Adrenal gland (tissue), 12 donors: Measurements from ENCODE around the gene IQCE. TPM values are rescaled to one million over a fixed set of nuclear protein-coding genes. Genes with fewer than 3 reads are reported as not detected.

Experiments used
- DNase-seq, 7 donors: peaks; one replicate each; pipeline ENCODE4 v3.0.0-alpha.2; 2019 to 2020
- H3K27ac ChIP-seq, 5 donors: fragments of 200-600 bp; sonication (generic) in 4 of 5; 1 replicate in 3 of 5; 2 replicates in 2 of 5; pipeline versions ENCODE4 v1.5.1 to v1.8.0; 2016 to 2020; ENCODE audit warnings: mild to moderate bottlenecking in 1 of 5
- H3K27me3 ChIP-seq: fragments of 200-600 bp; 2 replicates; pipeline ENCODE4 v1.8.0; 2021
- H3K36me3 ChIP-seq, 2 donors: fragments of 200-600 bp; replicated peaks in 1 of 2; 1 replicate in 1 of 2; 2 replicates in 1 of 2; pipeline versions ENCODE4 v1.5.1 to v1.8.0; 2018 to 2022
- H3K4me1 ChIP-seq, 2 donors: fragments of 200-600 bp; replicated peaks in 1 of 2; 1 replicate in 1 of 2; 2 replicates in 1 of 2; pipeline versions ENCODE4 v1.5.1 to v1.8.0; 2018 to 2021
- H3K4me3 ChIP-seq, 4 donors: fragments of 200-600 bp; sonication (generic) in 3 of 4; one replicate each; pipeline ENCODE4 v1.5.1; 2016 to 2018
- H3K9me3 ChIP-seq, 3 donors: fragments of 200-600 bp; sonication (generic) in 1 of 3; replicated peaks in 1 of 3; 1 replicate in 2 of 3; 2 replicates in 1 of 3; pipeline versions ENCODE4 v1.5.1 to v1.8.0; 2016 to 2021
- CTCF ChIP-seq, 6 experiments: fragments of 450-650 bp in 4 of 6; fragments of 200-600 bp in 2 of 6; sonication (generic) in 1 of 6; IDR thresholded peaks; 1 replicate in 5 of 6; 2 replicates in 1 of 6; pipeline versions ENCODE4 v1.5.1 to v1.8.0; 2016 to 2021; ENCODE audit warnings: antibody characterized with exemption in 6 of 6, mild to moderate bottlenecking in 2 of 6, moderate library complexity in 1 of 6
- POLR2A ChIP-seq, 2 donors: fragments of 450-650 bp; IDR thresholded peaks; one replicate each; pipeline ENCODE4 v1.6.1; 2017; ENCODE audit warnings: antibody characterized with exemption in 2 of 2, mild to moderate bottlenecking in 2 of 2, moderate library complexity in 1 of 2
- WGBS, 4 donors: extraction: QIAGEN DNeasy Blood & Tissue Kit in 2 of 4; methylation state at CpG; one replicate each; pipeline versions ENCODE4 v1.1.5 to v1.1.7; 2013 to 2017; 5-methylcytosine and 5-hydroxymethylcytosine counted together
- intact Hi-C, 2 donors: fragments of 100-400 bp; cut with DNase I; formaldehyde crosslinking; loops; one replicate each; pipeline versions ENCODE4 v1.14.1 to v1.15.0; 2022 to 2023
- polyA plus RNA-seq, 3 donors: library from polyadenylated mRNA; stranded (reverse); fragments of 200-250 nt in 2 of 3; fragments of 350-450 nt in 1 of 3; fragmentation: Illumina TruSeq in 1 of 3; extraction: RNeasy Lipid Tissue Mini Kit (QIAGEN cat#74804) in 1 of 3; gene quantifications; one replicate each; pipeline ENCODE4 v1.2.3, GENCODE V29; 2013 to 2014
- total RNA-seq, 9 donors: library from RNA; depleted of rRNA in 4 of 9; stranded (reverse); fragments of >200 nt in 4 of 9; fragments of 120-200 nt in 1 of 9; fragmentation: NEBNext Ultra II Directional in 1 of 9; extraction: Animal tissue kit (Norgen Biotek cat#: 25700) in 1 of 9; gene quantifications; one replicate each; pipeline versions ENCODE4 v1.1.0 to v1.2.4, GENCODE V29; 2013 to 2023
- donor health status: healthy with polysubstance abuse.
- donor health status: Bipolar disorder and iron deficiency.
- donor health status: DM: yes; HTN: yes; CAD: no.
- donor health status: DM: no; HTN: no; CAD: no.
- donor health status: DM: no; HTN: no; CAD: no.
- donor health status: DM: yes; HTN: yes; CAD: no.

Gene IQCE
- total and polyA plus RNA-seq, 12 donors: 4.6 to 33.2 (median 13.8) TPM

- no peaks in the 10 kb centered on the region for H3K27me3 ChIP-seq
- H3K4me1 ChIP-seq: peaks cover 58 to 67% of the 10 kb centered on the region in 2 donors
- no peaks in the 10 kb centered on the region for H3K9me3 ChIP-seq
- no peak overlapping the region for H3K4me3 ChIP-seq
- intact Hi-C loops: no loop called here
- no peak for TF ChIP-seq CTCF (IDR thresholded peaks at IDR 0.05)
- no peak for TF ChIP-seq POLR2A (IDR thresholded peaks at IDR 0.05)
- H3K27ac ChIP-seq: peak overlapping the region in 4 of 5 donors; percentile 21 to 95 (median 78)
- peaks cover 0 to 23% of the 10 kb centered on the region in 2 donors for H3K36me3 ChIP-seq
- 43 to 63% (median 61%) methylated on average over 9 to 17 of the region's 17 CpGs for WGBS, 4 donors
- peak in 4 of 7 donors; percentile 63 to 71 (median 66) for DNase-seq
Measured at GRCh38 chr7:2527505-2528467, 31.0 kb upstream of the IQCE start.

GRCh38 chr7:2528481-2529095, 30.2 kb upstream of the IQCE start:
- Histone ChIP-seq H3K4me1 (peaks cover 51 to 59% of the 10 kb centered on the region in 2 donors), H3K9me3 (no peaks in the 10 kb centered on the region), H3K36me3 (peaks cover 0 to 23% of the 10 kb centered on the region in 2 donors), H3K27me3 (no peaks in the 10 kb centered on the region), H3K4me3 (no peak overlapping the region), H3K27ac (peak overlapping the region in 4 of 5 donors; percentile 21 to 95 (median 78))
- WGBS, 4 donors: 69 to 81% (median 75%) methylated on average over 13 to 18 of the region's 18 CpGs
- TF ChIP-seq POLR2A (IDR thresholded peaks at IDR 0.05) (no peak), CTCF (IDR thresholded peaks at IDR 0.05) (no peak)
- no peak for DNase-seq
- intact Hi-C loops: no loop called here

- peak; percentile 72 to 86 (median 81) for DNase-seq
- H3K4me1 ChIP-seq: peaks cover 43 to 51% of the 10 kb centered on the region in 2 donors
- TF ChIP-seq POLR2A (IDR thresholded peaks at IDR 0.05) (no peak), CTCF (IDR thresholded peaks at IDR 0.05) (peak in 1 of 6 experiments; percentile 0)
- WGBS, 4 donors: 16 to 37% (median 28%) methylated on average over 9 to 30 of the region's 30 CpGs
- intact Hi-C loops: no loop called here
- H3K27me3 ChIP-seq: no peaks in the 10 kb centered on the region
- peak overlapping the region in 1 of 4 donors; percentile 3 for H3K4me3 ChIP-seq
- H3K27ac ChIP-seq: peak overlapping the region; percentile 77 to 95 (median 84)
- H3K36me3 ChIP-seq: peaks cover 0 to 23% of the 10 kb centered on the region in 2 donors
- H3K9me3 ChIP-seq: no peaks in the 10 kb centered on the region
Measured at GRCh38 chr7:2529161-2530070, 29.4 kb upstream of the IQCE start.
